Brain microvascular endothelial cell (primary cell): ENCODE measurements around the gene MYO16.

Experiments
- DNase-seq: peaks from one replicate; pipeline ENCODE4 v3.0.0-alpha.2; 2020
- H3K27ac ChIP-seq: fragments of 250-450 bp; sonication (Bioruptor Pico); 2 replicates; pipeline ENCODE4 v1.5.1; 2020; ENCODE audit warnings: mild to moderate bottlenecking, moderate library complexity
- H3K27me3 ChIP-seq: fragments of 250-450 bp; sonication (Bioruptor Pico); replicated peaks from 2 replicates; pipeline ENCODE4 v1.5.1; 2020; ENCODE audit warnings: mild to moderate bottlenecking
- H3K36me3 ChIP-seq: fragments of 250-450 bp; sonication (Bioruptor Pico); replicated peaks from 2 replicates; pipeline ENCODE4 v1.5.1; 2020; ENCODE audit warnings: mild to moderate bottlenecking
- H3K4me3 ChIP-seq: 2 replicates; pipeline ENCODE4 v1.5.1; 2011; ENCODE audit warnings: low read depth, mild to moderate bottlenecking, control low read depth, low read length, moderate library complexity
- CTCF ChIP-seq: IDR thresholded peaks from 2 replicates; pipeline ENCODE4 v1.5.1; 2011; ENCODE audit warnings: low read depth, mild to moderate bottlenecking, moderate library complexity, low read length, control low read depth, inconsistent platforms; ENCODE audit errors: missing control alignments
- in situ Hi-C: cut with HindIII; loops from 2 replicates; pipeline ENCODE4 v1.10.0; 2017; ENCODE audit warnings: low sequenced_read_pairs, low pct_ligation_motif_present

Gene MYO16

GRCh38 chr13:109159650-109160309 lies 530.4 kb downstream of the MYO16 start:
- DNase-seq: no peak
- in situ Hi-C loops: loop anchor here (25.0 kb wide), 2 partner anchors 203 to 953 kb away; no protein-coding TSS in a partner anchor
- no peaks in the 10 kb centered on the region for H3K27me3 ChIP-seq
- TF ChIP-seq CTCF: no peak
- no peak overlapping the region for H3K4me3 ChIP-seq
- H3K27ac ChIP-seq: no peak overlapping the region
- no peaks in the 10 kb centered on the region for H3K36me3 ChIP-seq

- no peak for TF ChIP-seq CTCF
- Histone ChIP-seq H3K27ac (no peak overlapping the region), H3K4me3 (no peak overlapping the region), H3K27me3 (no peaks in the 10 kb centered on the region), H3K36me3 (no peaks in the 10 kb centered on the region)
- no peak for DNase-seq
- in situ Hi-C loops: loop anchor here (25.0 kb wide), 2 partner anchors 202 to 952 kb away; no protein-coding TSS in a partner anchor
These were observed 530.9 kb downstream of the MYO16 start for GRCh38 chr13:109160357-109160756.

GRCh38 chr13:109160887-109161669 lies 531.7 kb downstream of the MYO16 start:
- TF ChIP-seq CTCF: no peak
- no peaks in the 10 kb centered on the region for H3K27me3 ChIP-seq
- H3K4me3 ChIP-seq: no peak overlapping the region
- DNase-seq: no peak
- H3K27ac ChIP-seq: no peak overlapping the region
- in situ Hi-C loops: loop anchor here (25.0 kb wide), 2 partner anchors 201 to 951 kb away; no protein-coding TSS in a partner anchor
- H3K36me3 ChIP-seq: no peaks in the 10 kb centered on the region

GRCh38 chr13:109162248-109163036 lies 533.0 kb downstream of the MYO16 start:
- no peak for TF ChIP-seq CTCF
- Histone ChIP-seq H3K4me3 (no peak overlapping the region), H3K27ac (no peak overlapping the region), H3K27me3 (no peaks in the 10 kb centered on the region), H3K36me3 (no peaks in the 10 kb centered on the region)
- in situ Hi-C loops: loop anchor here (25.0 kb wide), 2 partner anchors 200 to 950 kb away; no protein-coding TSS in a partner anchor
- no peak for DNase-seq

- Histone ChIP-seq H3K27ac (no peak overlapping the region), H3K4me3 (no peak overlapping the region), H3K27me3 (no peaks in the 10 kb centered on the region), H3K36me3 (no peaks in the 10 kb centered on the region)
- no peak for TF ChIP-seq CTCF
- in situ Hi-C loops: loop anchor here (25.0 kb wide), 2 partner anchors 199 to 949 kb away; no protein-coding TSS in a partner anchor
- no peak for DNase-seq
These were observed 533.6 kb downstream of the MYO16 start for GRCh38 chr13:109163037-109163379.
